Tibial nerve (tissue), 4 donors: Measurements from ENCODE around the gene CFAP206. TPM values are rescaled to one million over a fixed set of nuclear protein-coding genes. Genes with fewer than 3 reads are reported as not detected.

ENCODE experiments used
- DNase-seq, 2 donors: peaks; one replicate each; pipeline ENCODE4 v3.0.0-alpha.2; 2019; ENCODE audit warnings: low spot score in 2 of 2
- H3K27ac ChIP-seq, 4 donors: fragments of 200-600 bp; sonication (generic) in 3 of 4; one replicate each; pipeline ENCODE4 v1.5.1; 2017 to 2019; ENCODE audit warnings: mild to moderate bottlenecking in 1 of 4
- H3K27me3 ChIP-seq, 2 donors: fragments of 200-600 bp; sonication (generic) in 1 of 2; one replicate each; pipeline versions ENCODE4 v1.5.1 to v1.6.0; 2017 to 2019
- H3K36me3 ChIP-seq, 3 donors: fragments of 200-600 bp; sonication (generic); one replicate each; pipeline ENCODE4 v1.5.1; 2018 to 2019
- H3K4me1 ChIP-seq, 4 donors: fragments of 200-600 bp; sonication (generic) in 3 of 4; one replicate each; pipeline ENCODE4 v1.5.1; 2017 to 2019
- H3K4me3 ChIP-seq, 4 donors: fragments of 200-600 bp; sonication (generic) in 3 of 4; one replicate each; pipeline ENCODE4 v1.5.1; 2017 to 2019; ENCODE audit warnings: mild to moderate bottlenecking in 1 of 4, moderate library complexity in 1 of 4
- H3K9me3 ChIP-seq, 4 donors: fragments of 200-600 bp; sonication (generic) in 3 of 4; one replicate each; pipeline ENCODE4 v1.5.1; 2017 to 2019
- EP300 ChIP-seq, 2 donors: sonication (generic); formaldehyde crosslinking; IDR thresholded peaks; one replicate each; pipeline ENCODE4 v1.6.1; 2017; ENCODE audit warnings: antibody characterized with exemption in 2 of 2, mild to moderate bottlenecking in 1 of 2
- POLR2A ChIP-seq, 2 donors: fragments of 450-650 bp; IDR thresholded peaks; one replicate each; pipeline ENCODE4 v1.6.1; 2017; ENCODE audit warnings: antibody characterized with exemption in 2 of 2, mild to moderate bottlenecking in 2 of 2, moderate library complexity in 2 of 2
- WGBS, 2 donors: methylation state at CpG; one replicate each; pipeline ENCODE4 v1.1.5; 2018; 5-methylcytosine and 5-hydroxymethylcytosine counted together
- total RNA-seq, 4 donors: library from RNA; depleted of rRNA; stranded (reverse); fragments of >200 nt; gene quantifications; one replicate each; pipeline ENCODE4 v1.1.0, GENCODE V29; 2016
- TF ChIP-seq, protein P1 (sequence below), 5 experiments: fragments of 200-600 bp in 3 of 5; fragments of 450-650 bp in 2 of 5; sonication (generic) in 3 of 5; IDR thresholded peaks; one replicate each; pipeline ENCODE4 v1.5.1; 2016 to 2019; ENCODE audit warnings: antibody characterized with exemption in 5 of 5, mild to moderate bottlenecking in 3 of 5, moderate library complexity in 2 of 5

The CFAP206 gene
- total RNA-seq, 4 donors from 2014 or later: not detected

GRCh38 chr6:87384449-87384848, 23.3 kb upstream of the CFAP206 start:
- Histone ChIP-seq H3K36me3 (peaks cover 0 to 4% (median 0%) of the 10 kb centered on the region in 3 donors), H3K4me3 (no peak overlapping the region), H3K27me3 (no peaks in the 10 kb centered on the region), H3K27ac (no peak overlapping the region), H3K4me1 (no peaks in the 10 kb centered on the region), H3K9me3 (no peaks in the 10 kb centered on the region)
- TF ChIP-seq, protein P1, sequence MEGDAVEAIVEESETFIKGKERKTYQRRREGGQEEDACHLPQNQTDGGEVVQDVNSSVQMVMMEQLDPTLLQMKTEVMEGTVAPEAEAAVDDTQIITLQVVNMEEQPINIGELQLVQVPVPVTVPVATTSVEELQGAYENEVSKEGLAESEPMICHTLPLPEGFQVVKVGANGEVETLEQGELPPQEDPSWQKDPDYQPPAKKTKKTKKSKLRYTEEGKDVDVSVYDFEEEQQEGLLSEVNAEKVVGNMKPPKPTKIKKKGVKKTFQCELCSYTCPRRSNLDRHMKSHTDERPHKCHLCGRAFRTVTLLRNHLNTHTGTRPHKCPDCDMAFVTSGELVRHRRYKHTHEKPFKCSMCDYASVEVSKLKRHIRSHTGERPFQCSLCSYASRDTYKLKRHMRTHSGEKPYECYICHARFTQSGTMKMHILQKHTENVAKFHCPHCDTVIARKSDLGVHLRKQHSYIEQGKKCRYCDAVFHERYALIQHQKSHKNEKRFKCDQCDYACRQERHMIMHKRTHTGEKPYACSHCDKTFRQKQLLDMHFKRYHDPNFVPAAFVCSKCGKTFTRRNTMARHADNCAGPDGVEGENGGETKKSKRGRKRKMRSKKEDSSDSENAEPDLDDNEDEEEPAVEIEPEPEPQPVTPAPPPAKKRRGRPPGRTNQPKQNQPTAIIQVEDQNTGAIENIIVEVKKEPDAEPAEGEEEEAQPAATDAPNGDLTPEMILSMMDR (IDR thresholded peaks at IDR 0.05): no peak
- TF ChIP-seq POLR2A (IDR thresholded peaks at IDR 0.05) (no peak), EP300 (IDR thresholded peaks at IDR 0.05) (no peak)
- WGBS, 2 donors: 78 to 81% methylated on average over 3 of the region's 3 CpGs
- no peak for DNase-seq

DNA sequence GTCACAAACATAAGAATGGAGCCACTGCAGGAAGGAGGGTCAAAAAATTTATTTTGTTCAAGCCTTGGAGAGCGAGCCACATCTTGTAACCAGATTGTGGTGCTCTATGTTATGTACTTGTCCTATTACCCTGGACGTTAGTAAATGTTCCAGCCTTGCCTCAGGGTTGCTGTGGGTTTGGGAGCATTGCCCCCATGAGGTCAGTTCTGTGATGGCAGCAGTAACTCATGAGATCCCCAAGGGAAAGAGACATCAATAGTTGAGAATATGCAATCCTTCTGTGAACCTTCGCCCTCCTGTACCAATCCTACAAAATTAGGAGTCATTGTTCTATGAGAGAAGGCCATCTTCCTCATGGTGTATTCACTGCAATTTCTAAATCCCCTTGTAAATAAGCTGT, 16.4 kb upstream of the CFAP206 start:
- Histone ChIP-seq H3K9me3 (no peaks in the 10 kb centered on the region), H3K27ac (no peak overlapping the region), H3K27me3 (no peaks in the 10 kb centered on the region), H3K36me3 (no peaks in the 10 kb centered on the region), H3K4me3 (no peak overlapping the region), H3K4me1 (no peaks in the 10 kb centered on the region)
- no peak for TF ChIP-seq EP300 (IDR thresholded peaks at IDR 0.05)
- 54 to 58% methylated on average over 3 of the region's 3 CpGs for WGBS, 2 donors
- no peak for DNase-seq

GRCh38 chr6:87393026-87393622, 14.6 kb upstream of the CFAP206 start:
- H3K9me3 ChIP-seq: no peaks in the 10 kb centered on the region
- no peak overlapping the region for H3K4me3 ChIP-seq
- DNase-seq: peak in 1 of 2 donors; percentile 79
- H3K27ac ChIP-seq: no peak overlapping the region
- H3K4me1 ChIP-seq: no peaks in the 10 kb centered on the region
- TF ChIP-seq EP300 (IDR thresholded peaks at IDR 0.05): no peak
- no peak for TF ChIP-seq POLR2A (IDR thresholded peaks at IDR 0.05)
- TF ChIP-seq, protein P1 (IDR thresholded peaks at IDR 0.05): peak; percentile 67 to 79 (median 71)
- no peaks in the 10 kb centered on the region for H3K36me3 ChIP-seq
- 4 to 6% methylated on average over 2 of the region's 2 CpGs for WGBS, 2 donors
- no peaks in the 10 kb centered on the region for H3K27me3 ChIP-seq

DNA sequence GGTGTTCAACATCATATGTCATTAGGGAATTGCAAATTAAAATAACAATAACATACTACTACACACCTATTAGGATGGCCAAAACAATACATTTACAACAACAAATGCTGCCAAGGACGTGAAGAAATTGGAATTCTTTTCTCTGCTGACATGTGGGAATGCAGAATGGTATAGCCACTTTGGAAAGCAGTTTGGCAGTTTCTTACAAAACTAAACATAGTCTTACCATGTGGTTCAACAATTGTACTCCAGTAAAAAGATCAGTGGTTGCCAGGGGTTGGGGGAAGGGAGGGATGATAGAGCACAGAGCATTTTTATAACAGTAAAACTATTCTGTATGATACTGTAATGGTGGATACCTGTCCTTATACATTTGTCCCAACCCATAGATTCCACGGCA, 12.3 kb upstream of the CFAP206 start:
- Histone ChIP-seq H3K9me3 (no peaks in the 10 kb centered on the region), H3K27me3 (no peaks in the 10 kb centered on the region), H3K4me3 (no peak overlapping the region), H3K27ac (no peak overlapping the region), H3K36me3 (no peaks in the 10 kb centered on the region), H3K4me1 (no peaks in the 10 kb centered on the region)
- TF ChIP-seq, protein P1 (IDR thresholded peaks at IDR 0.05): no peak
- TF ChIP-seq POLR2A (IDR thresholded peaks at IDR 0.05) (no peak), EP300 (IDR thresholded peaks at IDR 0.05) (no peak)
- WGBS, 2 donors: 76 to 80% methylated on average over 2 of the region's 2 CpGs
- no peak for DNase-seq

DNA sequence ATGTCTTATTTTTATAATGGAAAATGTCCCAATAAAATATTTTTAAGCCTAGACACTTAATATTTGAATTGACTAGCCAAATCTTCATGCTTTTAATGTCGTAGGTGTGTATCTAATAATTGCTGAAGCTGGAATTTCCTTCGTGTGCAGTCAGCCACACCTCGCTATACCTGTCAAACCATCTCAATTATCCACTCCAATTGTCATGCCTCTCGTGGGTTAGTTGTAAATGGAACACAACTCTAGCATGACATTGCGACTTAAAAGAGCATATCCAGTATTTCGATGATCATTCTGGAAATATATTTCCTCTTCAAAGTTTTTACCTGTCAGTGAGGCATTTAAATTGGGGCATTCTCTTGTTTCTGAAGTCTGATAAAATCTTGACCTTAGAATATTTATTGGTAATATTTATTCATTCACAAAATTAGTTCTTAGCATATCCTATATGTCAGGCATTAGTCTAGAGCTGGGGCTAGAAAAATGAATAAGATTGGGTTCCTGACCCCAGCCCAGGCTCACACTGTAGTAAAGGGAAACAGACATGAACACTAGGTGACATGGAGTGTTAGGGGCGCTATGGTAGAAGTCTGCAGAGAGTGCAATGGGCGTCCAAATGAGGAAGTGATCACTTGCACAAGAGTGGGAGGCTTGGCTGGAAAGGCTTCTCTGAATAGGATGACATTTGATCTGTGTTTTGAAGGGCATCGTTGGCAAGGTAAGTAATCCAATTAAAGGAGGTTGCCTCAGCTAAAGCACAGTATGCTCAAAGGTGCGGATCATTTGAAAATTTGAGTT, 11.0 kb upstream of the CFAP206 start:
- WGBS, 2 donors: 83 to 84% methylated on average over 10 of the region's 10 CpGs
- Histone ChIP-seq H3K27ac (no peak overlapping the region), H3K4me3 (no peak overlapping the region), H3K9me3 (no peaks in the 10 kb centered on the region), H3K4me1 (no peaks in the 10 kb centered on the region), H3K36me3 (no peaks in the 10 kb centered on the region), H3K27me3 (no peaks in the 10 kb centered on the region)
- no peak for TF ChIP-seq EP300 (IDR thresholded peaks at IDR 0.05)
- TF ChIP-seq, protein P1 (IDR thresholded peaks at IDR 0.05): no peak
- DNase-seq: no peak
